ENCODE results near the gene PLXNC1.

The PLXNC1 gene

GRCh38 chr12:94245631-94246383, 97.4 kb downstream of the PLXNC1 start:
- DNase-seq = no peak

GRCh38 chr12:94247246-94247645, 98.9 kb downstream of the PLXNC1 start:
- no peak for DNase-seq

GRCh38 chr12:94248582-94248981, 100.2 kb downstream of the PLXNC1 start:
- DNase-seq = no peak

GRCh38 chr12:94250130-94250529, 101.8 kb downstream of the PLXNC1 start:
- DNase-seq = no peak

- no peak for DNase-seq
Observed at GRCh38 chr12:94254270-94254669, 105.9 kb downstream of the PLXNC1 start.

- DNase-seq = no peak
Observed at GRCh38 chr12:94255006-94255405, 106.6 kb downstream of the PLXNC1 start.

GRCh38 chr12:94255428-94255827, 107.1 kb downstream of the PLXNC1 start:
- no peak for DNase-seq

- DNase-seq = no peak
Observed at GRCh38 chr12:94258593-94258992, 110.2 kb downstream of the PLXNC1 start.

- DNase-seq = no peak
Observed at GRCh38 chr12:94260017-94260416, 111.6 kb downstream of the PLXNC1 start.

GRCh38 chr12:94260717-94261116, 112.3 kb downstream of the PLXNC1 start:
- no peak for DNase-seq

GRCh38 chr12:94261119-94261518, 112.7 kb downstream of the PLXNC1 start:
- DNase-seq = no peak

GRCh38 chr12:94261786-94262185, 113.4 kb downstream of the PLXNC1 start:
- DNase-seq = no peak

GRCh38 chr12:94262228-94263010, 114.0 kb downstream of the PLXNC1 start:
- DNase-seq = peak; percentile 80

GRCh38 chr12:94263011-94263811, 114.8 kb downstream of the PLXNC1 start:
- DNase-seq = no peak

GRCh38 chr12:94263905-94264561, 115.7 kb downstream of the PLXNC1 start:
- no peak for DNase-seq

- no peak for DNase-seq
Observed at GRCh38 chr12:94264736-94265485, 116.5 kb downstream of the PLXNC1 start.

- no peak for DNase-seq
Observed at GRCh38 chr12:94265539-94265938, 117.2 kb downstream of the PLXNC1 start.

GRCh38 chr12:94265966-94266745, 117.8 kb downstream of the PLXNC1 start:
- no peak for DNase-seq

GRCh38 chr12:94266796-94267536, 118.6 kb downstream of the PLXNC1 start:
- DNase-seq = no peak

- DNase-seq = no peak
Observed at GRCh38 chr12:94267537-94267872, 119.1 kb downstream of the PLXNC1 start.

Data from midbrain (tissue), 1 donor.